HG02981 (cell line): Measurements from ENCODE around the gene PELI1.
A peak's percentile ranks its signal among the peaks of the same experiment; 100 is the strongest.
"Not testable (repeated sequence)": the region's sequence is repeated elsewhere in the genome, so short reads cannot be mapped to it uniquely, and the experiment has no call there.

ENCODE experiments used
- ATAC-seq: cut with Tn5 transposase; IDR thresholded peaks from one replicate; pipeline ENCODE4 v1.9.1; 2021; ENCODE audit warnings: mild to moderate bottlenecking, moderate library complexity; ENCODE audit not compliant: unreplicated experiment

Gene PELI1

DNA sequence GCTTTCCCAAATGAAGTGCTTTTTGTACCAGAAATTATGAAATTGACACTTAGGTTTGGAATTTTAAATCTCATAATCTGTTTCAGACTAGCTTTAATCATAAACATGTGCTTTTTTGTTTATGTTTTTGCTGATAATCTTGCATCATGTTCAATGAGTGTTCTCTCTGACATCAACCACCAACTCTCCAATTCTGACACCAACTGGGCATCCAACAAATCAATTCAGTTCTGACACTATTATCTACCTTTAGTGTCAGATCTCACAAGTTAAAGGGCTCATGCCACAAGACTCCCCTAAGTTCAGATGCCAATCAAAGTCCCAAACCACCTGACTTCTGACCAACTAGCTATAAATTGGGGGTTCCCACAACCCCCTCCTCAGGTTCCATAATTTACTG lies 19.6 kb downstream of the PELI1 start:
- ATAC-seq: no peak

DNA sequence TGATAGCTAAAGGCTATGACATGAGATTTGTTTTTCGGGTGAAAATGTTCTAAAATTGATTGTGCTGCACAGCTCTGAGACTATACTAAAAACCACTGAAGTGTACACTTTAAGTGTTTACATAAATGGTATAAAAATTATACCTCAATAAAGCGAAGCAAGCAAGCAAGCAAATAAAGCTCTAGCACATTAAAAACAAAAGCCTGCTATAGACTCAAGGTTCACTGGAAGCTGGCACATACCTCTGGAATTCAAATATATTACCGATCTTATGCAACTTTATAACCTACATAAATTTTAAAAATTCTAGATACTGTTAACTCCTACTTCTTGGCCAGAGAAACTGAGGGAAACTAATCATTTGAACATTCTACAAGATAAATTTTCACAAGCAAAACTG lies 20.1 kb downstream of the PELI1 start:
- ATAC-seq: no peak

- ATAC-seq: no peak
Observed at GRCh38 chr2:64123740-64124139, 20.5 kb downstream of the PELI1 start.

GRCh38 chr2:64122358-64122757 lies 21.9 kb downstream of the PELI1 start:
- ATAC-seq: no peak

DNA sequence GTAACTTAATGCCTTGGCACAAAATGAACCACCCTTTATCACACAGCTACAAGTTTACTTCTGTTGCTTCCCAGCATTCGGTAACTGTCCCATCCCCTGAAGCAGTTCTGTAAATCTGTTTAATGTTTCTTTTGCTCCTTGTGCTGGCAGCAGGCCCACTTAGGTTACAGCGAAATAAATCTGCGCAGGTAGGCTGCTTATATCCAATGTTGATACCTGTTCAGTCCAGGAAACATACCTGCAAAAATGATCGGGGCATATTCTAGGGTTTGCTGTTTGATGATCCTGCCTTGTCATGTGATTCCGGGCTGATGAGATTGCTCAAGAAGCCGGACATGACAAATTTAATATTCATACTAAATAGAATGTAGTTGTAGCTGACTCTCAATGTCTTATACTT lies 23.3 kb downstream of the PELI1 start:
- no peak for ATAC-seq

- no peak for ATAC-seq
Observed at GRCh38 chr2:64120008-64120407, 24.2 kb downstream of the PELI1 start.

DNA sequence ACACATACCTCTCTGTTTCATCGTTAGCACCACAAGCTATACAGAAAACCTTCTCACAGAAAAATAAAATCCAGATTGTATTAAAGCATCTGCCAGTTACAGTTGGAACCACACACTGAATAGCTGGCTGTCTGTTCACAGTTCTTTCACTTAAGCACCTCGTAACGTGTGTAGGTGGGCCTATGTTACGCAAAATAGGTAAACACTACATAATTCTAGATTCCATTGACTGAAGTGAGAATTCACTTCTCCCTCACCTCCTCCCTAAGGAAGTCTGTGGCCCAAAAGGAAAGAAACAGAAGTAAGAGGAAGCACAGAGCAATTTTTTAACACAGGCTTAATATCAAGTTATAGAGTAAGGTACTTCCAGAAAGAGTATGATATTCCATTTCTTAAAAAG lies 24.9 kb downstream of the PELI1 start:
- ATAC-seq: no peak

DNA sequence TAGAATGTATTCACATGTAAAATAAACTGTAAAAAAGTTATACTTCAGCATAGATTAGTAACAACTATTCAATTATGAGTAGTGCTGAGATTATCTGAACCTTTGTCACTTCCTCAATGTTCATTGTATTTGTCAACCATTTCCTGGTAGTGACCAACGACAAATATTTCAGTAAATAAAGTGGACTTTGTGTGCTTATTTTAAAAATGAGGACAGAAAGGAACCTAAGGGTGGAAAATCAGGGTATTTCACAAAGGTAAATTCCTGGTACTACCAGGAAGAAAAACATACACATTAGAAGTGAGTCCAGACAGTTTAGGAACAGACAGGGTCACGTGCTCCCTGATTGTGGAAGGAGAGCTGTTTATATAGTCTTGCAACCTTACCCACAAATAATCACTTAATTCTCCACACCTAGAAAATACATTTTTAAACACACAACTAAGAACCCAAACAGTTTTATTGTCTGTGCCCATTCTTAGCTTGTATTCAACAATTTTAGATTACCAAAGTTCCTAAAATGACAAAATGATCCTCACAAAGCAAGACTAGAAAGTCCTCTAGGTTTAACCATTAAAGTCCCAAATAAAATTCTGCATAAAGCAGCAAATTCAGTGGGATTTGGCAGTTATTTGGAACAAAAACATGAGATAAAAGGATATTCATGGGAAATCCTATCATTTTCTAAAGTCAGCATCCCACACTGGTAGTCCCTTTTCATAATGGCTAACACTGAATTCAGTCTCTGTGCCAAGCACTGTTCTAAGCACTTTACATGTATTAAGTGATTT lies 28.2 kb downstream of the PELI1 start:
- ATAC-seq: no peak

- ATAC-seq: peak; percentile 50
Observed at GRCh38 chr2:64114912-64115277, 29.3 kb downstream of the PELI1 start.

DNA sequence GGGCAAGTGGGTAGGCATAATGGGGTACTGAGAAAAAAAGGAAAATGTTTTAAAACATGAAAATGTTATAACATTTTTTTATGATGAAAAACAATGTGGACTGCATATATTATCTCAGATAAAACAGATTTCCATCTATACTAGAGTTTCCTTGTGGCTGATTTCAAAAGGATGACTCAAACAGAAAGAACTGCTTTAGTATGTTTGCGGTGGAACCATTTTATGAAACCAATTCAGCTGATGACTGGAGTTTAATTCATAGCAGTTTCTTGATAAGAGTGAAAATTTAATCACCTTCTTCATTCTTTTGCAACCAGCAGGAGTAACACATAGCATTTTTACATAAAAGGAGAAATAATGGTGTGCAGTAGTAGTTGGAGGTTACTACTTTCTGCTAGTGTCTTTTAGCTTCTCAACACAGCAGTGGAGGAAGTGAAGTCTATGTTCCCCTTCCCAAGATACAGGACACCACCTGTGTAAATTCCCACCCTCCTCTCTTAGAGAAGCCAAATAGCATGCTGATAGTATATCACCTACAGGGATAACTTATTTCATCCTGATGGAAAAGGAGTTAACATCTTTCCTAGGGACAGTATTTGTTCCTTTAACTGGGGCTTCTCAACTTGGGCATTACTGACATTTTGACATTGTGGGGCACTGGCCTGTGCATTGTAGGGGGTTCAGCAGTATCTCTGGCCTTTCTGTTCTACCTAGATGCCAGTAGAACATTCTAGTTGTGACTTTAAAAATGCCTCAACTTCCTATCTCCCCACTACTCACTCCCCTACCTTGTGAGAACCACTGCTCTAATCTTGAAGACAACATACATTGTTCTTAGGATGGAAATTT lies 29.9 kb downstream of the PELI1 start:
- ATAC-seq: peak; percentile 47

DNA sequence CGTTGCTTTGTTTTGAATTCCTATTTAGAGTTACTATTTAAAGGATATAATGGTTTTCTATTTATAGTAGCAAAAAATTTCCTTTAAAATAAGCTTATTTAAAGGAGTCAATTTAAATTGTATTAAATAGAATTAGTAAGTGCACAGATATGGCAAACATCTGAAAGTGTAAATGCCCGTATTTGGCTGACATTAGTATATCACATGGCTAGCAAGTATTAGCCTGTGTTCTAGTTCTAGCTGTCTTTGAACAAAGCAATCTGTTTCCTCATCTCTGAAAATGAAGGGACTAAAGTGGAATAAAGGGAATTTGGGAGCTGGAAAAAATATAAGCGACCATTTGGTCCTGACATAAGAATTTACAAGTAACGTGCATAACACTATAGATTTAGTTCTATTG lies 32.2 kb downstream of the PELI1 start:
- ATAC-seq: no peak

GRCh38 chr2:64111426-64111825 lies 32.8 kb downstream of the PELI1 start:
- ATAC-seq: no peak

DNA sequence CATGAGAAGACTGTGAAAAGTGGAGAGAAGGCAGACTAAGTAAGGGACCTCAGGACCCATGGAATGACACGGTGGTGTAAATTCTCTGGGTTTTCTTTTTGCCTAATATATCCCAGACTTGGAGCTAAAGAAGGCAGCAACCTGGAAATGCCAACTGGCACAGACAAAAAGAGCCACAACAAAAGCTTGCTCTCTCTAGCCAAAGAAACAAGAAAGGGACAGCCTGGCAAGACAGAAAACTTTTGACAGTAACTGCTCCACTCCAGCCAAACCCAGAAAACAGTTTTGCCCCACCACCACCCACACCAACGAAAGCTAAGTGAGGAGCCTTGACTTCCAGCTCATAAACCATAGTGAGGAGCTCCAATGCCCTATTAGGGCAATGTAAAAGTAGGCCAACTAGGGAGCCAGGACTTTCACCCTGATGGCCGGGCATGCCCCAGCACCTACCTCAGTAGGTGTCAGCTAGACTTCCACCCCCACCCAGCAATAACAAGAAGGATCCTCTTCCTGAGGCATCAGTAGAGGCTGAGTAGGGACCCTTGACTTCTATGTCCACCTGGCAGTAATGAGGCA lies 35.5 kb downstream of the PELI1 start:
- no peak for ATAC-seq

- ATAC-seq: no peak
Observed at GRCh38 chr2:64106481-64106880, 37.7 kb downstream of the PELI1 start.

DNA sequence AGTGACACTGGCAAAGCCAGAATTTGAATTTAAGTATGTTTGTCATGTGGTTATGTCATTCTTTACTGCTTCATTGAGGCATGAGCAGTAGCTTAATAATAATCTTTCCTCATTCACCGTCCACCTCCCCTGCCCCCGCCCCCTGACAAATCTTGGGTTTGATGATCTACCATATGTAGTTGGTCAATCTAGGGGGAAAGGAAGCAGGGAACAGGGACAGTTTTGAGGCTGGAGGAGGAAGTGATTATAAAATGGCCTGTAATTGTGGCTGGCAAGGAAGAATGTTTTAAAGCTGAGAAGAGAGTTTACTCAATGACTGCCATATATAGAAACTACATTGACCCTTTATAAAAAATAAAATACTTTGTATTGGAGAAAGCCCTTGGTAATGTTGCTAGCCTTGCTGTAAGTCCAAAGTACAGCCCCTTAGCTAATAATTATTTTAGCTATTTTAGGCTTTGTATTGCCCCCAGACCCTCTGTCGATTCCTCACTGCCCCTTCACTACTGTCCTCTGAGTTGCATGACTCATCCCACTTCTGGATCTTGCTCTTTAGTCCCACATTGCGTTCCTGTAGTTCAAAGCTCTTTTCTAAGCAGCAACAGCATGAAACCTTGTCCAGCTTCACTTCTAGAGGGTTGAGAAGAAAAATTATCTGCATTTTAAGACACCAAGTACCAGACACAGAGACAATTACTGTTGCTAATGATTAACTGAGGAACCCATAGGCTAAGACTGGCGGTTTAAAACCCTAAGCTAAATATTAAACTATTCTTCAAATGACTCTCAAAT lies 38.4 kb downstream of the PELI1 start:
- peak; percentile 51 for ATAC-seq

GRCh38 chr2:64104933-64105332 lies 39.3 kb downstream of the PELI1 start:
- ATAC-seq: no peak

DNA sequence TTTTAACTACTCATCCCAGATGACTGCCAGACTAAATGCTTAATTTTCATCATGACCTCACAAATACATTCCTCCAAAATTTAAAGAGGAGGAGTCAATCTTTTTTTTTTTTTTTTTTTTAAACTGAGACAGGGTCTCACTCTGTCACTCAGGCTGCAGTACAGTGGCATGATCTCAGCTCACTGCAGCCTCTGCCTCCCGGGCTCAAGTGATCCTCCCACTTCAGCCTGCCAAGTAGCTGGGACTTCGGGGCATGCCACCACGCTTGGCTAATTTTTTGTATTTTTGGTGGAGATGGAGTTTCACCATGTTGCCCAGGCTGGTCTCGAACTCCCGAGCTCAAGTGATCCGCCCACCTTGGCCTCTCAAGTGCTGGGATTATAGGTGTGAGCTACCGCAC lies 41.5 kb downstream of the PELI1 start:
- not testable (repeated sequence) for ATAC-seq

DNA sequence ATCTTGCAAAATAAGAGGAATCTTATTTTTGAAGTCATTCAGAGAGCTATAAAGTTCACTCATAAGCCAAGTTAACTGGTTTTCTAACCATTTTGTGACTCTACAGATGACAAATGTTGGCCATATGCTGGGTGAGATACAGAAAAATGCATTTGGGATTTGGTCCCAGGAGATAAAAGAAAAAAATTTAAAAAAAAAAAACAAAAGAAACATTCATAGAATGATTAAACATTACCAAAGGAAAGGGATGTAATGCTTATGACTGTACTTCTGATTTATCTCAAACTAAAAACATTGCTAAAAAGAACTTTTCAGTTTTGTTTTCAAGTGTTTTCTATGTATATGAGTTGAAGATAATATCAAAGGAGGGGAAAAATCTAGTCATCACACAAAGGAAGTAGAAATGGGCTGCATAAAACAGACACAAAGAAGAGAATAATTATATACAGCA lies 43.1 kb downstream of the PELI1 start:
- ATAC-seq: no peak

DNA sequence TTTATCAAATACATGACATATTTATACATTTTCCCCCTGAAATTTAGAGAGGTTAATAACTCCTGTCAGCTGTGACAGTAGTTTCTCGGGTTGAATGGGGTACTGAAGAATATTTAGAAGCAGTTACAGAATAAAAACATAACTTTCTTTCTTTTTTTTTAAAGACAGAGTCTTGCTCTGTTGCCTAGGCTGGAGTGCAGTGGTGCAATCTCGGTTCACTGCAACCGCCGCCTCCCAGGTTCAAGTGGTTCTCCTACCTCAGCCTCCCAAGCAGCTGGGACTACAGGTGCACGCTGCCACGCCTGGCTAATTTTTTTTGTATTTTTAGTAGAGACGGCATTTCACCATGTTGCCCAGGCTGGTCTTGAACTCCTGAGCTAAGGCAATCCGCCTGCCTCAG lies 43.6 kb downstream of the PELI1 start:
- ATAC-seq: not testable (repeated sequence)

DNA sequence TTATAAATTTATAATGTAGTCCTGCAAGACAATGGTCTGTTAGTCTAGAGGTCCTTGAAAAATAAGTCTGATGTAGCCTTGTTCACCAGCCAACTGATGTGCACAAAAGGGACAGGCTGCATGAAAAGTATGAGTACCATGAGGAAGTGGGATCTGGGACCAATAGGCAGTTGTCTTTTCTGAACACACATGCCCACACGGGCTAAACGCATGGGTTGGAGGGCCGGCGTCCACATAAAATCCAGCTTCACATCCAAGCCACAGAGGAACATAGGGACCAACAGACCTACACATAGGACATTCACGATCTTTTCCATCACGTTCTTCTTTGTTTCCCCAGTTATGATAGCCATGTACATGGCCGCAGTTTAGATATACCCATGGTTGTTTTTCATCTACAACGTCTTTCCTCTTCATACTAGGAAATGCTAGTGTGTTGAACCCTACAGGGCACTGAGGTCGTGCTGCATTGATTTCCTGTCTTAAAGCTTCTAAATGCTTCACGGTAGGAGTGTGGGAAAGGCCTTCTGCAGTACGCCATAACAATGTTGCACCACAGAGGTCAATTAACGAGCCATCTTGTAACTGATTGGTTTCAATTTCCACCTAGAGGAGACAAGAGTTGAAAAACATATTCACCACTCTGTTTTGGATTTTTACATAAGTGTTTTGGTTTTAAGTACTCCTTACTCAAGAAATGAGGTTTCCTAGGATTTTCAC lies 49.4 kb downstream of the PELI1 start:
- no peak for ATAC-seq
